ENCODE data around the gene SYT12.

Gene SYT12

DNA sequence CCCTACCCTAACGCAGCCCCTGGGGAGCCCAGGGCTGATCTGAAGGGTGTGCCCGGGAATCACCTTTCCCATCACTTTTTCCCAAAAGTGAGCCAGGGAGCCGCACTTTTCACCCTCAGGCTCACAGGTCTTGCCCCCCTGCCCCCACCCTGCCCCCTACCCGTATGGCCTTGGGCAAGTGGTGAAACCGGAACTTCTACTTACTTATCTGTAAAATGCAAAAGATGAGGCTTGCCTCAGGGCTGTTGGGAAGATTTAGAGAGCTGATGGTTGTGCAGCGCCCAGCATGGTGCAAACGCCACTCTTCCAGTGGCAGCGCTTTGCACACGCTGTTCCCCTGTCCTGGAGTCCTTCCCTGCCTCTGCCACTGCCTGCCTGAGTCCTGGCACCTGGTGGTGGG lies 8.0 kb downstream of the SYT12 start:
- DNase-seq (ENCODE audit: low read depth): no peak

- no peak for DNase-seq (ENCODE audit: low read depth)
These were observed 9.0 kb downstream of the SYT12 start for GRCh38 chr11:67031791-67032561.

DNA sequence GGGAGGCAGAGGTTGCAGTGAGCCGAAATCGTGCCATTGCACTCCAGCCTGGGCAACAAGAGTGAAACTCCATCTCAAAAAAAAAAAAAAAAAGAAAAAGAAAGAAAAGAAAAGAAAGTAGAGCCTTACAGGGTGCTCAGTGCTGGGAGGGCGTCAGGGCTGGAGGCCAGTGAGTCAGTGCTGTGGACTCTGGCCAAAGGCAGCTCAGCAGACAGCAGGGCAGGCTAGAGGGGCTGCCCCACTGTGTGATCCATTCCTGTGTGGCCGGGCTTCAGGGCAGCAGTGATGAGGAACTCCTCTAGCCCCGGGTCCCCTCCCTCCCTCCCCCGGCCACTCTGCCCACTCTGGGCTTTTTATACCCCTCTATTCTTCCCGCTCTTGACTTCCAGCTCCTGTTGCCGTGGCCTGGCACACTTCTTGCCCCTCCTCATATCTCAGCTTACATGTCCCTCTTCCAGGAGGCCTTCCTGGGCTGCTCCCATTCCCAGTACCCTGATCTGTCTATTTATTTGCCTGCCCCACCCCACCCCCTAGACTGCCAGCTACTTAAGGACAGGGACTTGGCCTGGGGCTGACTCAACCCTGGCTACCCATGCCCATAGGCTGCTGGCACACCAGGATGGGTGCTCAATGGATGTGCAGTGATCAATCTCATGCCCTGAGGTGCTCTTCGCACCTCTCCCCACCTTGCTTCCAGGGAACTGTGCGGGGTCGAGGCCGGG lies 10.1 kb downstream of the SYT12 start:
- no peak for DNase-seq (ENCODE audit: low read depth)

DNA sequence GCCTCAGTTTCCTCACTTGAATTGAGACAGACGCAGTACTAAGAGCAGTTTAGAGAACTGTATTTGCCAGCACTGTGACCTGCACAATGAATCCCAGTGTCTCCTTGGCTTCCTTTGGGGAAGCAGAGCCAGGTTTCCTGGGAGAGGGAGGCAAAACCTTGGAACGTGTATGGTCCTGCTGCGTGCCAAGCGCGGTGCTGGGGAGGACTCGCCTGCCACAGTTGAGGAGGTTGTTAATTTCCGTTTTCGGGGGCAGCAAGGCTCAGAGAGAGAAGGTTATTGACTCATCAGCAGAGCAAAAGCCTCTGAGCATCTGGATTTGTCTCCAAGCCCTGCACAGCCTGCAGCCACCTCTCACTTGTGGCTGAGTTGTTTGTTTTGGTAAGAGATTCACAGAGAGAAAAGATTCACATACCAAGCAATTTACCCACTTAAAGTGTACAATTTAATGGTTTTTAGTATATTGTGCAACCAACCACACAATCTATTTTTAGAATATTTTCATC lies 10.8 kb downstream of the SYT12 start:
- DNase-seq (ENCODE audit: low read depth): no peak

- DNase-seq (ENCODE audit: low read depth): no peak
These were observed 11.4 kb downstream of the SYT12 start for GRCh38 chr11:67034350-67034749.

GRCh38 chr11:67040147-67040546 lies 17.2 kb downstream of the SYT12 start:
- DNase-seq (ENCODE audit: low read depth): no peak

DNA sequence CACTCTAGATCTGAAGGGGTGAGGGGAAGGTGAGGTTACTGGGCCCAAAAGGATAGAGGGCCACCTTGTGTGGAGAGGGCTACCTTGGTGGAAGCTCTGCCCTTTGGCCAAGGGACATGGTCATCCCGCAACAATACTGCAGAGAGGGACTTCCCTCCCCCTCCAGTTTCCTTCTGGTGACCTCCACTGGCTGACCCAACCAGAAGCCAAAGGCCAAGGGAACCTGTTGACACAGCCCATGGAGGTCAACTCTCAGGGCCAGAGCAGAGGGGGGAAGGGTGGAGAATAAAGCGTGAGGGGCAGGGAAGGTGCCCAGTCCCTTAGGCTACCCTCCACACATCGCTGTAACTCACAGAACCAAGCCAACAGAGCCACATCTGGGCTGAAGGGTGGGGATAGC lies 18.7 kb downstream of the SYT12 start:
- no peak for DNase-seq (ENCODE audit: low read depth)

DNA sequence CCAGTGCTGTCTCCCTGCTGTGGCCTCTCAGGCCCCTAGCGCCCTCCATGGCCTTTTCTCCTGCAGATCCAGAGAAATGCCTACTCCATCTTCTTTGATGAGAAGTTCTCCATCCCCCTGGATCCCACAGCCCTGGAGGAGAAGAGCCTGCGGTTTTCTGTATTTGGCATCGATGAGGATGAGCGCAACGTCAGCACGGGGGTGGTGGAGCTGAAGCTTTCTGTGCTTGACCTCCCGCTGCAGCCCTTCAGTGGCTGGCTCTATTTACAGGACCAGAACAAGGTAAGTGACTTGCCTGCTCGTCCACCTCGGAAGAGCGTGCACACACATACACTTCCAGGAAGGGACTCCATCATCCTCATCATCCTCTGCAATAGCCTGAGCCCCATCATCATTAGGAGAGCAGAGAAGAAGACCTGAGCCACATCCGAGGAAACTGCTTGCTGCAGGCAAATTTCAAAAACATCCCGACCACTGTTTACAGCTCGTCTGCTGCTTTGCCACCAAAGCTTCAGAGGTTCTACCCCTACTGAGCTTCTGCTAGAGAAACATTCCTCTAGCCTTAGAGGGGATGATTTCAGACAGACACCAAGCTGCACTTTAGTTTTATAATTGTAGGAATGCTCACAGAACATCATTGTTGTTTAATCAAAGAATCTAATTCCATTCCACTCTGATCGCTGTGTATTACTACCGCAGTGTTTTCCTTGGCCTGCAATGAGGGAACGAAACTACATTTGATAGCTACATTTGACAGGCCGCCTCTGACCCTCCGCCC lies 20.8 kb downstream of the SYT12 start:
- no peak for DNase-seq (ENCODE audit: low read depth)

DNA sequence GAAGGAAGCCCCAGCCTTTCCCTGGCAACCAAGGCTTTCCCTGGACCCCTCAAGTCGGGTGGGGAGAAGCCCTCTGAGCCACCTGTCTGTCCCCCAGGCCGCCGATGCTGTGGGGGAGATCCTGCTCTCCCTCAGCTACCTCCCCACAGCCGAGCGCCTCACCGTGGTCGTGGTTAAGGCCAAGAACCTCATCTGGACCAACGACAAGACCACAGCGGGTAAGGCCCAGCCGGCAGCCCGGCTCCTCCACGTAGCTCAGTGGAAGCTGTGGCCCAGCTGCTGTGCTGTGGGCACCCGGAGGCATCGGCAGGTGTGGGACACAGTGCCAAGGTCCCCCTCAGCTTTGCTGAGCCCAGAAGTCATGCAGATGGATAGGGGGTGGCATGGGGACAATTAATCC lies 21.6 kb downstream of the SYT12 start:
- no peak for DNase-seq (ENCODE audit: low read depth)

- no peak for DNase-seq (ENCODE audit: low read depth)
These were observed 22.4 kb downstream of the SYT12 start for GRCh38 chr11:67045314-67045713.

- no peak for DNase-seq (ENCODE audit: low read depth)
These were observed 25.7 kb downstream of the SYT12 start for GRCh38 chr11:67048515-67049130.

- no peak for DNase-seq (ENCODE audit: low read depth)
These were observed 27.2 kb downstream of the SYT12 start for GRCh38 chr11:67050139-67050538.

GRCh38 chr11:67051180-67051893 lies 28.4 kb downstream of the SYT12 start:
- no peak for DNase-seq (ENCODE audit: low read depth)

DNA sequence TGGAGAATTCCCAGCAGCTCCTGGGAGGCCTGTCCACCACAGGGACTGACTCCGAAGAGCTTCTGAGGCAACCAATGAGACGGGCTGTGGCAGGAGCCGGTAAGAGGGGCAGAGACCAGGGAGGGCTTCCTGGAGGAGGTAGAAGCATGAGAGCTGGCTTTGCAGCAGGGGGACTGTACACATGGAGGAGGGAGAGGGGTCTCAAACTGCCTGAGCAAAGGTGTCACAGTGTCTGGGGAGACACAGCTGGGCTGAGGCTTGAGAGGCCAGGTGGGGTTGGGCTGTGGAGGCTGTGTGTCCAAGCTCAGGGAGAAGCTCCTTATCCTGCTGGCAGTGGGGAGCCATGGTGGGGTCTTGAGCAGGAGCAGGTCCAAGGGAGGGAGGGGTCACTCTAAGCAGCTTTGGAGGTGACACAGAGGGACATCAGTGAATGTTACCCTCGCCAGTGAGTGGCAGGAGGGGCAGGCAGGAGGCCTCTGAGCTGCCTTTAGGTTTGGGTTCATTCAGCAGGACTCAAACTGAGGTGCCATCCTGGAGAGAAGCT lies 29.1 kb downstream of the SYT12 start:
- DNase-seq (ENCODE audit: low read depth): no peak

DNA sequence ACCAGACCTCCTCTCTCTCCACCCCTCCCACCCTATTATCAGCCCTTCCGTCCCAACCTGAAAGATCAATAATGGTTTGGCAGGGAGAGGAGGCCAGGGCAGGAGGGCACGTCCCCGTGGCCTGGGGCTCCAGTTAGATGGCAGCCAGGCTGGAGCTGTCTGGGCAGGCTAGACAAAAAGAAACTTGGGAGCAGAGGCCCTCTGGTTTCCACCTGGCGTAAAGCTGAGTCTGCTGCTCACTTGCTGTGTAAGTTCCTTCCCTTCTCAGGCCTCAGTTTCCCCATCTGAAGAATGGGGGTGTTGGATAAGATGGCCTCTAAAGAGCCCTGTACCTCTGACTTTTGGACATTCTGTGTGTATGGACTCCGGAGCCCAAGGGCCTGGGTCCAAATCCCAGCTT lies 30.0 kb downstream of the SYT12 start:
- no peak for DNase-seq (ENCODE audit: low read depth)

DNA sequence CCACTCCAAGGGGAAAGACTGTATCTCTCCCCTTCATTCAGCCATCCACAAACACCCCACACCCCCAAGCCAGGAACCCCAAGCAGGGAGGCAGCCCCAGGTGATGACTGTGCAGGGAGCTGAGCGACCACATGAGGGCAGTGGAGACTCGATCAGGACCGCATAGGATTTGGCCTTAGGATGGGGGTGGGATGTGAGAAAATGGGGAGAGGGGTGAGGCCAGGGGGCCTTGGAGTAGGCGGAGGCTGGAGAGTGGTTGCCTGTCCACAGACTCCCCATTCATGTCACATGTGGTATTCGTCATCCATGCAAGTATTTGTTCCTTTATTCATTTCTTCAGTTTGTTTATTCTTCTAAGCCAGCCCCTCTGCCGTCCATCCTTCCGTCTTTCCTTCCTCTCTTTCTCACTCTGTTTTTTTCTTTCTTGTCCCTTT lies 31.0 kb downstream of the SYT12 start:
- no peak for DNase-seq (ENCODE audit: low read depth)

- DNase-seq (ENCODE audit: low read depth): no peak
These were observed 31.5 kb downstream of the SYT12 start for GRCh38 chr11:67054346-67054835.

GRCh38 chr11:67054836-67055523 lies 32.0 kb downstream of the SYT12 start:
- no peak for DNase-seq (ENCODE audit: low read depth)

GRCh38 chr11:67055812-67056211 lies 32.9 kb downstream of the SYT12 start:
- DNase-seq (ENCODE audit: low read depth): no peak

All from activated gamma-delta T cell treated with anti-CD3 and anti-CD28 coated beads, Interleukin-2, amount 50 U/mL, for 16 hours (primary cell).